HEK293 (cell line): ENCODE measurements around the gene LRRC15.

ENCODE experiments used
- MEIS1 ChIP-seq: sonication (generic); formaldehyde crosslinking; IDR thresholded peaks from 2 replicates; pipeline ENCODE4 v1.8.1; 2022; ENCODE audit warnings: missing genetic modification reagents, mild to moderate bottlenecking, borderline replicate concordance
- YY1 ChIP-seq: fragments of 450-650 bp; formaldehyde crosslinking; IDR thresholded peaks from 2 replicates; pipeline ENCODE4 v1.5.1; 2018; ENCODE audit warnings: missing biosample characterization, missing genetic modification characterization
- ZNF311 ChIP-seq: fragments of 450-650 bp; formaldehyde crosslinking; IDR thresholded peaks from 2 replicates; pipeline ENCODE4 v1.5.1; 2017; ENCODE audit warnings: missing biosample characterization, missing genetic modification characterization, borderline replicate concordance
- ZNF426 ChIP-seq: fragments of 450-650 bp; formaldehyde crosslinking; IDR thresholded peaks from 2 replicates; pipeline ENCODE4 v1.5.1; 2017; ENCODE audit warnings: missing biosample characterization, missing genetic modification characterization, mild to moderate bottlenecking, inconsistent platforms, moderate library complexity
- ZNF654 ChIP-seq: fragments of 450-650 bp; formaldehyde crosslinking; IDR thresholded peaks from 2 replicates; pipeline ENCODE4 v1.5.1; 2016; ENCODE audit warnings: low read depth, missing biosample characterization, missing genetic modification characterization
- ZNF76 ChIP-seq: fragments of 450-650 bp; formaldehyde crosslinking; IDR thresholded peaks from 2 replicates; pipeline ENCODE4; 2016; ENCODE audit warnings: low read depth, missing biosample characterization, missing genetic modification characterization, borderline replicate concordance
- ZNF777 ChIP-seq: fragments of 450-650 bp; formaldehyde crosslinking; IDR thresholded peaks from 2 replicates; pipeline ENCODE4 v1.5.1; 2017; ENCODE audit warnings: missing biosample characterization, missing genetic modification characterization, borderline replicate concordance
- ZNF791 ChIP-seq: fragments of 450-650 bp; formaldehyde crosslinking; IDR thresholded peaks from 2 replicates; pipeline ENCODE4 v1.5.1; 2016; ENCODE audit warnings: missing biosample characterization, missing genetic modification characterization
- ZNF830 ChIP-seq: fragments of 450-650 bp; IDR thresholded peaks from 2 replicates; pipeline ENCODE4 v1.5.0; 2018; ENCODE audit warnings: missing biosample characterization, missing genetic modification characterization, low read depth, mild to moderate bottlenecking, moderate library complexity
- TF ChIP-seq, protein P1 (sequence below): fragments of 450-650 bp; formaldehyde crosslinking; IDR thresholded peaks from 2 replicates; pipeline ENCODE4 v1.5.1; 2016; ENCODE audit warnings: missing biosample characterization, missing genetic modification characterization

DNA sequence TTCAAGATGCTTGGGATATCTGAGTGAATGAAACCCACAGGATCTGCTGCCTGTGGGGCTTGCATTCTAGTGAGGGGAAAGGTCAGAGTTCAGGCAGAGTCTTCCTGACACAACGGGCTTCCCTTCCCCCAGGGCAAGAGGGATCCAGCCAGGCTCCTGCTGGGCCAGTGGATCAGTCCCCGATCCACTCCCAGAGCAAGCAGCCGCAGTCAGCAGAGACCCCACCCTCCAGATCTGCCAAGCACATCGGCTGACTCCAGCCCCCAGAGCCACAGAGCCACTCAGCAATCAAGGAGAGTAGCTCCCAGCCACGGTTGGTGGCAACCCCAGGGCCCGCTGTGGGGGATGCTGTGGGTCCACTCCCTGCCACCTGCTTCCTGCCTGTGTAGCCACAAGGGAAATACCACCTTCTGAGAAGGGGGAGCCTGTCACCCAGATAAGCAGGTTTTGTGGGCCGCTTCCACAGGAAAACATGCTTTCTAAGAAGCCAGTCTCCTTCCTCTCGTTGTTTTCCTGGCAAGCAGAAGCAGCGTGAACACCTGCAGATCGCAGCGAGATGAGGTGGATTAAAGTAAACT is 63.3 kb downstream of the LRRC15 start:
- TF ChIP-seq, protein P1, sequence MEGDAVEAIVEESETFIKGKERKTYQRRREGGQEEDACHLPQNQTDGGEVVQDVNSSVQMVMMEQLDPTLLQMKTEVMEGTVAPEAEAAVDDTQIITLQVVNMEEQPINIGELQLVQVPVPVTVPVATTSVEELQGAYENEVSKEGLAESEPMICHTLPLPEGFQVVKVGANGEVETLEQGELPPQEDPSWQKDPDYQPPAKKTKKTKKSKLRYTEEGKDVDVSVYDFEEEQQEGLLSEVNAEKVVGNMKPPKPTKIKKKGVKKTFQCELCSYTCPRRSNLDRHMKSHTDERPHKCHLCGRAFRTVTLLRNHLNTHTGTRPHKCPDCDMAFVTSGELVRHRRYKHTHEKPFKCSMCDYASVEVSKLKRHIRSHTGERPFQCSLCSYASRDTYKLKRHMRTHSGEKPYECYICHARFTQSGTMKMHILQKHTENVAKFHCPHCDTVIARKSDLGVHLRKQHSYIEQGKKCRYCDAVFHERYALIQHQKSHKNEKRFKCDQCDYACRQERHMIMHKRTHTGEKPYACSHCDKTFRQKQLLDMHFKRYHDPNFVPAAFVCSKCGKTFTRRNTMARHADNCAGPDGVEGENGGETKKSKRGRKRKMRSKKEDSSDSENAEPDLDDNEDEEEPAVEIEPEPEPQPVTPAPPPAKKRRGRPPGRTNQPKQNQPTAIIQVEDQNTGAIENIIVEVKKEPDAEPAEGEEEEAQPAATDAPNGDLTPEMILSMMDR: no peak
- TF ChIP-seq YY1 (tag by site-specific recombination) (no peak), ZNF791 (no peak), ZNF830 (tag by site-specific recombination) (no peak), ZNF311 (no peak), ZNF654 (tag by site-specific recombination) (no peak), MEIS1 (CRISPR knock-in tag) (no peak), ZNF426 (no peak), ZNF76 (tag by site-specific recombination) (no peak), ZNF777 (tag by site-specific recombination) (no peak)
